Caki2 (cell line): ENCODE measurements around the gene UQCR11. TPM values are rescaled to one million over a fixed set of nuclear protein-coding genes. Genes with fewer than 3 reads are reported as not detected.

ENCODE experiments used
- DNase-seq: peaks from one replicate; pipeline ENCODE4 v3.0.0-alpha.2; 2015; ENCODE audit warnings: low read depth
- in situ Hi-C: cut with HindIII; loops from 2 replicates; pipeline ENCODE4 v1.10.0; 2016; ENCODE audit warnings: low sequenced_read_pairs, low pct_unique_long_range_greater_than_20kb, mixed read lengths
- total RNA-seq: library from RNA; depleted of rRNA; stranded (reverse); fragments of >200 nt; shearing (Covaris generic); gene quantifications from 2 replicates; pipeline ENCODE4 v1.2.3, GENCODE V29; 2014; ENCODE audit warnings: low replicate concordance

Gene UQCR11
- total RNA-seq, 1 experiment from 2014 or later: 105 TPM

- DNase-seq: no peak
- in situ Hi-C loops: no loop called here
Measured at GRCh38 chr19:1620502-1620901, 15.2 kb upstream of the UQCR11 start.

GRCh38 chr19:1619703-1620102, 14.4 kb upstream of the UQCR11 start:
- in situ Hi-C loops: no loop called here
- DNase-seq: no peak

DNA sequence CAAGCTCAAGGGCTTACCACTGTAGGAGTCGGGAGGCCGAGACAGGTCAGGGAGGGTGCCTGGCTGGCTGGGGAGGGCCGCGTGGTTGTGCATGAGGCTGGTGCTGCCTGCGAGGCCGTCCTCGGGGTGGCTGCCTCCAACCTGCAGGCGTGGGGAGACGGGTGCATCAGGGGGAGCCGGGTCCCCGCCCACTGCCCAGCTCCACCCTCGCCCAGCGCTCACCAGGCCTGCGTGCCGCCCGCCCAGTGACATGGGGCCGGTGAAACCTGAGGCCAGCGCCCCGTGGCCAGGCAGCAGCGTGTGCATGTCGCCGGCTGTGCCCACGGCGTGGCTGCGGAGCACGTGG, 13.8 kb upstream of the UQCR11 start:
- no peak for DNase-seq
- in situ Hi-C loops: no loop called here

DNA sequence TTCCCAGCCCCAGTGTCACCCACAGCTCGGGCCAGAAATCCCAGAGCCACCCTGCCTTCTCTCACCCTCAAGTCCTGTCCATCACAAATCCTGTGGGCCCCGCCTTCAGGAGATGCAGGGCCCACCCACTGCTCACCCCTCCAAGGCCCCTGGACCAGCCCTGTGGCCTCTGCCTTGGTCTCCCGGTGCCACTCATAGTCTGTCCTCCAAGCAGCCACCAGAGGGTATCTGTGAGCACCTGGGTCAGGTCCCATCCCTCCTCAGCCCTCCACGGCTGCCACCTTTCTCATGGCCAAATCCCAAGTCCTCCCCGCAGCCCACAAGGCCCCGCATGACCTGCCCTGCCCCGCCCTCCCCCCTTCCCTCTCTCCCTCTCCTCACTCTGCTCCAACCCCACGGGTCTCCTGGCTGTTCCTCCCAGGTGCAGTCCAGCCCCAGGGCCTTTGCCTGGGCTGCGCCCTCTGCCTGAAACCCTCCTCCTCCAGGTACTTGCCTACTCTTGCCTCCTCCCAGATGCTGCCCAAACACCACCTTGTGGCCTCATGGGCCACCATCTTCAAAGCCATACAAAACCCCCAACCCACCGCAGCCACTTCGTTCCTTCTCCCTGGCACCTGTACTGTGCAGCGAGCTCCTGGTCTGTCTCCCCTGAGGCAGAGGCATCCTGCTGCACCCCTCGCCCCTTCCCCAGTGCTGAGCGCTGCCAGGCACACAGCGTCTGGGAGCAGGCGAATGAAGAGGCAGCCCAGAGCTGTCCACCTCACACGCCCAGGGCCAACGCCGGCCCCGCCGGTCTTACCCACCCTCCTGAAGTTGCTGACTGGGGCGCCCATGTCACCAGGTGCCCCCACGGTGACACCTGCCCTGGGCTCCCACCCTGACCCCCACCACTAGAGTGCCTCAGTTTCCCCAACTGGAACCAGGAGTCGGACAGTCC, 13.2 kb upstream of the UQCR11 start:
- DNase-seq: no peak
- in situ Hi-C loops: no loop called here

- in situ Hi-C loops: no loop called here
- no peak for DNase-seq
Measured at GRCh38 chr19:1616875-1617274, 11.6 kb upstream of the UQCR11 start.

- in situ Hi-C loops: no loop called here
- no peak for DNase-seq
Measured at GRCh38 chr19:1616396-1616795, 11.1 kb upstream of the UQCR11 start.

DNA sequence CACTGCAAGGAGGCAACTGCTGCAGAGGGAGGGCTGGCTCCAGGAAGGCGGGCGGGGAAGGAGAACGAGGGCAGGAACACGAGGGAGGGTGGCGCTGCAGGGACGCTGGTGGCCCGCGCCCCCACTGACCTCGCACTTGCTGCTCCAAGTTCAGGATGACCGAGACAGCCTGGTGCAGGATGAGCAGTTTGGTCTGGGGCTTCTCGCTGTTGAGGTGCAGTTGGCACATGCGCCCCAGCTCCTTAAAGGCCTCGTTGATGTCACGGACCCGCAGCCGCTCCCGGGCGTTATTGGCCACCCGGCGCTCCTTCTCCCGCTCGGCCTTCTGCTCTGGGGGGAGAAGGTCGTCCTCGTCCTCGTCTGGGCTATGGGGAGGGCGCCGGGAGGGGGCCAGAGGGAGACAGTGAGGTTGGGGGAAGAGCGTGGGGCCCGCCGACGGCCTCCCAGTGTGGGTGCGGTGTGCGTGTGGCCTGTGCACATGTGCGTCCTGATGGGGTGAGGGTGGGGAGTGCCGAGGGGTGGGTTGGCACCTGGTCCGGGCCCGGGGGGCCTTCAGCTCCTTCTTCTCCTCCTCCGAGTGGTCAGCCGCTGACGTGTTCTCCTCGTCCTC, 10.0 kb upstream of the UQCR11 start:
- DNase-seq: no peak
- in situ Hi-C loops: no loop called here

DNA sequence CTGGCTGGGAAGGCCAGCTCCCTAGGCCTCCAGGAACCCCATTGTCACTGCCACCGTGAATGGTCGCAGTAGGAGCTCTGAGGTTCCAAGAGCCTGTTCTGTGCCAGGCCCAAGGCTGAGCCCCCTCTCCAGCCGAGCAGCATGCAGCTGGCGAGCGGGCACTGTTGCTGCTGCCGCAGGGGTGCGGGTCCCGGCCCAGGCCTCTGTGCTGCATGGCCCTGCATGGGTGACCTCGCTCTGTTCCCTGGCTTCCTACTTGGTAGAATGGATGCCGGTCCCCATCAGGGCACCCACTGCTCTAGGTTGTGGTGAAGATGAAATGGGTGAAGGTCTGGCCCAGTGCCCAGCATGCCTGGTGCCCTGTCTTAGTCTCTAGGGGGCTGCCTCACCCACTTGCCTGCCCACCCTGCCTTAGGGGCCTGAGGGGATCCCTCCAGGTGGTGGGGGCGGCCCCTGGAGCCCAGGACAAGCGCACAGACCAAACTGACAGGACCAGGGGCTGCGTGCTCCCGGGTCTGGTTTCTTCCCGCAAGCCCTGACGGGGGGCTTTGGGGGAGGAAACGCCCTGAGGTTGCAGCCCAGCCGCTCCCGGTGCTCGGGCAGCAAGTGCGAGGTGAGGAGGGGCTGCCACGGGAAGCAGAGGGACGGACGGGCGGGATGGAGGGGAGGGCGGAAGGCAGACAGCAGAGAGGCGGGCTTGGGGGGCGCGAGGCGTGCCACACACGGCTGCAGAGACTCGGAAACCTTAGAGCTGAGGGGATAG, 8.7 kb upstream of the UQCR11 start:
- DNase-seq: no peak
- in situ Hi-C loops: no loop called here

DNA sequence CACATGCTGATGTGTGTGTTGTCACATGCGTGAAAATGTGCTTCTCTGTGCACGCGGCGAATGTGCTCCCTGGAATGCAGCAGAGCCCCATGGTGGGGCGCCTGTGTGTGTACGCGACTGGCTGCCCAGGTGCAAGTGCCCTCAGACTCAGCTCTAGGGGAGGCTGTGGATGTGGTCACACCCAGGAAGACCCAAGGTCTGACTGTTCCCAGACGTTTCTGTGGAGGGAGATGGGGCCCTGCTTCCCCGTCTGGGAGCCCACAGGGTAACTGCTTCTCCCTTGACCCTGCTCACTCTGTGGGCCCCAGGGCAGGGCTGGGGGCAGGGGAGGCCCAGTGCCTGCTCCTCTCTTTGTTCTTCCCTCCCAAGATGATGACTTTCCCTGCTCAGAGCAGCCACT, 7.9 kb upstream of the UQCR11 start:
- DNase-seq: no peak
- in situ Hi-C loops: no loop called here

GRCh38 chr19:1612114-1613086, 7.1 kb upstream of the UQCR11 start:
- no peak for DNase-seq
- in situ Hi-C loops: no loop called here

GRCh38 chr19:1611353-1611752, 6.1 kb upstream of the UQCR11 start:
- no peak for DNase-seq
- in situ Hi-C loops: no loop called here

DNA sequence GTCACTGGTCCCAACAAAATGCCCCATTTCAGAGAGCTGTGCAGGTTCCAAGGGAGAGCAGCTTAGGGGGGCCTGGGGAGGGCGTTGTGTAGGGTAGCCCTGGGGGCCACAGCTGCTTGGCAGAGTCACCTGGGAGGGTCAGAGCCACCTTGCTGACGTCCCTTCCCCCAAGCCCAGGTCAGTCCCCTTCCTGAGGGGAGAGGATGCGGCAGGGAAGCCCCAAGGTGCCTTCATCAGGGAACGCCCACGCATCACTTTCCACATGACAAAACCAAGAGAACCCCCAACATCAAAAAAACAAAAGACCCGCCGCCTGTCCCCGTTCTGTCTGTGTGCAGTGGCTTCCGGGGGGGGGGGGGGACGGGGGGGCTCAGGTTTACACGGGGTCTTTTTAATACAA, 5.3 kb upstream of the UQCR11 start:
- in situ Hi-C loops: no loop called here
- DNase-seq: no peak

DNA sequence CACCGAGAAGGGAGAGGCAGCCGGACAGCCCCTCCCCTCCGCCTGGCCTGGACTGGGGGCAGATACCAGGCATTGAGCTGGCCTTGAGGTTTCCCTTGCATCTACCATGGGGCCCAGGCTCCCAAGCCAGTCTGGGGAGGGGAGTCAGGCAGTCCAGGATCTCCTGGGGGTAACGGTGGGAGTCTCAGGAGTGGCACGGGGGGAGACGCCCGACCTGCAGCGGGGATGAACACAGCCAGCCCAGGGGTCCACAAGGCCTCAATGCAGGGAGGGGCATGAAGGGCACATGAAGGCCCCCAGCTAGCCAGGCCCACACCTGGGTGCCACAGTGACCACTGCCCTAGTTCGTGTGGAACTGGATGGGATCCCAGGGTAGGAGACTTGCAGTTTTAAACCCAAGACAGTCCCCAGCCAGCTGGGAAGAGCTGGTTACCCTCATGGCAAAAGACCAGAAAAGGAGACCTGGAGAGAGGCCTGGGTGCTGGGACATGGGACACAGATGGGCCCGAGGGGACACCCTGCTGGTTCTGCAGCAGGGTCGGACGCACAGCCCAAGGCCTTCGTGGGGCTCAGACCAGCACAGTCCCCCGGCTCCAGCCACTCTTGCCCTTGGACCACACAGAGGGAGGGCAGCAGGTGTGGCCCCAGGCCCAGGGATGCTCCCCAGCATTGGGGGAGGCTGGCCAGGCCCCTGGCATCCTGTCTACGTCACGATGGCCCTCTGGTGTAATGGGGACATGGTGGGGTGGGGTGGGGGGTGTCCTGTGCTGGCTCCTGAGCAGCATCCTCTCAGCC, 4.6 kb upstream of the UQCR11 start:
- in situ Hi-C loops: no loop called here
- no peak for DNase-seq

GRCh38 chr19:1609103-1609396, 3.8 kb upstream of the UQCR11 start:
- in situ Hi-C loops: no loop called here
- DNase-seq: no peak

DNA sequence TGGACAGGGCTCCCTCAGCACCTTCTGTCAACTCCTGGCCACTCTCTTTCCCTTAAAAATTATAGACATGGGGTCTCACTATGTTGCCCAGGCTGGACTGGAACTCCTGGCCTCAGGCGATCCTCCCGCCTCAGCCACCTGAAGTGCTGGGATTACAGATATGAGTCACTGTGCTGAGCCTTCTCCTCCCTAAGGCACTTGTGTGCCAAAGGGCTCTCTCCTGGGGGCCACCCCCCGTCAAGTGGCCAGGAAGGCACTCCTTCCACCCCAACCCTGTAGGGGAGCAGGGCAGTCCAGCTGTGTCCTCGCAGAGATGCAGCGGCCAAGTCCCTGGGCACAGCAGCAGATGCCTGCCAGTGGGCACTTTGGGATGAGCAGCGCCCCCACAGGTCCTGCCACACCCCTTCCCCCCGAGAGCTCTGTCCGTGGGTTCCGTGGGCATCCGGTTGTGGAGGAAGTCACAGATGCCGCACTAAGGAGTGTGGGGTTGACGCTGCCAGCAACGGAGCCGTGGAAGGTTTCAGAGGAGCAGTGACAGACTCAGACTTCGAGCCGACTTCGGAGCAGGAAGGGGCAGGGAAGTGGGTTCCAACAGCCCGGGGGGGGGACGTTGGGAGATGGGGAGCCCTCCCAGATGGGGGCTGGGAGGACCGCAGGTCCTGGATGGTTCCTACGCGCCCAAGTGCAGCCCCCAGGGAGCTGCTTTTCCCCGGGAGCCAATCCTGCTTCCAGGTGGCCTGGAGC, 3.3 kb upstream of the UQCR11 start:
- in situ Hi-C loops: no loop called here

GRCh38 chr19:1606138-1606651, 933 bp upstream of the UQCR11 start:
- DNase-seq: no peak
- in situ Hi-C loops: no loop called here

More for the DNA sequence above, 3.3 kb upstream of the UQCR11 start:
- DNase-seq: no peak
